T-helper 22 cell (primary cell): Measurements from ENCODE around the gene ROPN1L.
"Not testable (repeated sequence)": the region's sequence is repeated elsewhere in the genome, so short reads cannot be mapped to it uniquely, and the experiment has no call there.

ENCODE experiments used
- DNase-seq: peaks from one replicate; pipeline ENCODE4 v3.0.0-alpha.2; 2020; ENCODE audit warnings: low read depth

Gene ROPN1L

DNA sequence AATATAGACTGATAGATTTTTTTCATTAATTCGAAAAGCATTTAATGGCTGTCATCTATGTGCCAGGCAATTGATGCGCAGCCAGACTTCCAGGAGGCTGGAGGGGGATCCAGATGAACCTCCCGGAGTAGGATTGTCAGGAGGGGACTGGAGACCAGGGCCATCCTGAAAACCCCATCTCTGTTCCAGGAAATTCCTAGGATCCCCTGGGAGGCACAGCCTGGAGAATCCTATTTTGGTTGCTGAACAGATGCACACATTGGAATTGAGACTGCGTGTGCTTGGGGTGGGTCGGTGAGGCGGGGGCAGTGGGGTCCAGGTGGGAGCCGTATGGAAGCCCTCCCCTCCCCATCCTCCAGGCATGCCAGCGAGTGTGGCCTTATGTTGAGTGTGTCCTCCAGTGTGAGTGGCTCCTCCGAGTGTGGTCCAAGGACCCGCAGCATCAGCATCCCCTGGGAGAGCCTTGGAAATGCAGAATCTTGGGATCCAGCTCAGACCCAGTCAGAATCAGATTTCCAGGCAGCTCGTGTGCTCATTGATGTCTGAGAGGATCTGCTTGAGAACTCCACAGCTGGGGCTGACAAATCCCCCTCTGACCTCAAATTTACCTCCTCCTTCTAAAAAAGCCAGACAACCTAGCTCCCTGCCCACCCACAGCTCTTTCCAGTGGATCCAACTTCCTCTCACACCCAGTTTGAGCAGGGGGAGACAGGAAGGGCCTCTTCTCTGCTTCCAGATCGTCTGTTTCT is 38.7 kb downstream of the ROPN1L start:
- no peak for DNase-seq

DNA sequence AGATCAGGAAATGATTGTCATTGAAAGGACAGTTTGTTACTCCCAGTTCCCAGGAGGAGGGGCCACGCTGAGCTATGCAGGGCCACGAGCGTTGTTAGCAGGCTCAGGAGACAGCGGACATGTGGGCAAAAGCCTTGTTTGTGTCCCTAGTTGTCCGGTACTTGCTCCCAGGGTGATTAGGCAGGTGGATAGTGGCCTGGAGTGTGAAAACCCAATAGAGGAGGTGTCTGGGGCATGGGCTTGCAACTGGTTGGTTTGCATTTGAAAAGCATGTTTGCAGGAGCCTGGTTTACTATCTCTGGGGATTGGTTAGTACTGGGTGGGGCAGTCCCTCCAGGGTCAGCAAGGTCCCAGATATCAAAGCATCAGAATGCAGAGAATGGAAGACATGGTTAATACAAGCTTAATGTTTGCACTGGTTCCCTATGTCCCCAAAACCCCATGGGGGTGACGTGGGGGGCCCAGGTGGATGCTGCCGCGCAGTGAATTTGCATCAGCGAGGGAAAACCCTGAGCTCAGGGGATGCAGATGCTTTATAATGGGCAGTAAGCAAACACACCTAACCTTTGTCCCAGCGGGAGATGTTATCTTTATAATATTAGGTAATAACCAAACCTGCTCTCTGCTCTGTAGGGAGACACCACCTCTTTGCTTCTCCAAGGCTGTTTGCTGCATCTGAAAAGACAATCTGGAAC is 39.7 kb downstream of the ROPN1L start:
- no peak for DNase-seq

DNA sequence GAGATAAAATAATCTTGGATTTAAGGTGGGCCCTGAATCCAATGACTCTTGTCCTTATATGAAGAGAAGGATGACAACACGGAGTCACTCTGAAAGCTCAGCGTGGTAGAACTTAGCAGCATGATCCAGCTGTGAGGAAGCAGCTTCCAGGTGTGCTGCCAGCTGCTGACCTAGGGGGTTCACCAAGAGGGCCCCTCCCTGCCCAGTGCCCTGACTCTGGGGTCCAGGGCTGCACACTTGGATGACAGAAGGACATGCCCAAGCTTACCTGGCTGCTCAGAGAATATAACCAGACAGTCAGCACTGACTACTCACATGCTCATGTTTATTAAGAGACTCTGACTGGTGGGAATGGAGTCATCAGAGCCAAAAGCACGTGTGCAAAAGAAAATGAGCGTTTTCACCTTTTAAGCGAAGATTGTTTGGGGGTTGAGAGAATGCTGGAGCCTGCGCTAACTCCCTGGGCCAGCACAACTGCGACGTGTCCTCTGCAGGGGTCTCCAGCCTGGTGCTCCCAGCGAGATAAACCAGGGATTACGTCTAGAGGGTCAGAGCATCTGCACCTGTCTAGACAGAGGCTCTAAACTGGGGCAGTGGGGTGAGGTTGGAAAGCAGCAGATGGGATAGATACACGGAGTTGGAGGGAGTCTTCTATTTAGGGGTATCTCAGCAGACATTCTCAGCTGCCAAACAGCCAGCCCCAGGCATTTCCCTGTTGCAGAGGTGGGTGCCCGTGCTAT is 41.3 kb downstream of the ROPN1L start:
- DNase-seq, result no peak

DNA sequence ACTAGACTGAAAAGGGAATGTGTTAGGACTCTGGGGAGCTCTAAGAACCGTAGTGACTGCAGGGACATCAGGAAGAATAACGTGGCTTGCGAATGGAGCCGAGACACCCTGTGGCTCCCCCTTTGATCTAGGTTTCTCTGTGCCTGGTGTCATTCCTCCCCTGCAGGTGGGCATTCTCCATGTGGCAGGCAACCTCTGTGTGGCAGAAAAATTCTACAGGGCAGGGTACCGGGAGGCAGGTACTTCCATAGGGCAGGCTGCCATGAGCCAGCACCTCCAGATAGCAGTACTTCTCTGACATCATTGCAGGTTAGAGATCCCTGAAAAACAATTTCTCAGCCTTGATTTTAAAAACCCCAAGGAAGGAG is 43.1 kb downstream of the ROPN1L start:
- no peak for DNase-seq

DNA sequence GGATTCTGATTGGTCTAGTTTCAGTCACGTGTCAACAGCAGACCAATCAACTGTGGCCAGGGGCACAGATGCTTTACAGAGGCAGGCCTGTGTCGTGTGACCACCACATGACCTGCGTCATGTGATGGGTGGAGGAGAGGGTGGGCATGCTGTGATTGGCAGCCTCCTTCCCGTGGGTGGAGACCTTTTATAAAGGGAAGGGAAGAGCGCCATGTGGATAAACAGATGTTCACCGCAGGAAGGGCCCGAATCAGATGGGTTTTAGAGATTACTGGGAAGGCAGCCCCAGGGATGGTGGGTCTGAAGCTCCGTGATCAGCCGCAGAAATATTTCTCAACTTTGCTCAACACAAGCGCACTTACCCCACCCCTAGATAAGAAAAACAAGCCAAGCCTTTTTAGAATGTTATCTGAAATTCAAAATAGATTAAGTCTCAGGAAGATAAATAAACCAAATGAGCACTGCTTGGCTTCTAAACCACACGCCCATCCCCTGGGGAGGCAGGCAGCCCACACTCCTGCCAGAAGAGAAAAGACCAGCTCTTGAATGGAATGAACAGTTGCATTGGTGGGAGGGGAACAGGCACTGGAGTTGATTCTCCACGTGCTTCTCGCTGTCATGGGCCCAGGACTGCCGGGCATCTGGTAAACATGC is 43.6 kb downstream of the ROPN1L start:
- DNase-seq, result no peak

DNA sequence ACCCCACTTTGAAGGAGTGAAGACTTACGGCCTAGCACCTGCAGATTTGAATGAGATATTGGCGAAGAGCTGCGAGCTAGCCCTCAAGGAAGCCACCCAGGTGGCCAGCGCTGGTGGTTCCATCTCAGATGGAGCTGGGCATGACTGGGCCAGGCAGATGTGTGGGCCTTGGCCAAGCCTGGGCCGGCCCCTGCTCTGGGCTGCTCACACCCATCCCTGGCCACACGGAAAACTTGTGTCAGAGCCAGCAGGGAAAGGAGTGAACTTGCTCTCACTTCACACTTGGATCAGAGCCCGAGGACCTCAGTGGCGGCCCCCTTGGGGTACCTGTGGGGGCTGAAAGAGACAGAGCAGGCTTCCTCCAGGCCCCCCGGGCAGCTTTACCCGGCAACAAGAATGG is 44.2 kb downstream of the ROPN1L start:
- DNase-seq, result no peak

DNA sequence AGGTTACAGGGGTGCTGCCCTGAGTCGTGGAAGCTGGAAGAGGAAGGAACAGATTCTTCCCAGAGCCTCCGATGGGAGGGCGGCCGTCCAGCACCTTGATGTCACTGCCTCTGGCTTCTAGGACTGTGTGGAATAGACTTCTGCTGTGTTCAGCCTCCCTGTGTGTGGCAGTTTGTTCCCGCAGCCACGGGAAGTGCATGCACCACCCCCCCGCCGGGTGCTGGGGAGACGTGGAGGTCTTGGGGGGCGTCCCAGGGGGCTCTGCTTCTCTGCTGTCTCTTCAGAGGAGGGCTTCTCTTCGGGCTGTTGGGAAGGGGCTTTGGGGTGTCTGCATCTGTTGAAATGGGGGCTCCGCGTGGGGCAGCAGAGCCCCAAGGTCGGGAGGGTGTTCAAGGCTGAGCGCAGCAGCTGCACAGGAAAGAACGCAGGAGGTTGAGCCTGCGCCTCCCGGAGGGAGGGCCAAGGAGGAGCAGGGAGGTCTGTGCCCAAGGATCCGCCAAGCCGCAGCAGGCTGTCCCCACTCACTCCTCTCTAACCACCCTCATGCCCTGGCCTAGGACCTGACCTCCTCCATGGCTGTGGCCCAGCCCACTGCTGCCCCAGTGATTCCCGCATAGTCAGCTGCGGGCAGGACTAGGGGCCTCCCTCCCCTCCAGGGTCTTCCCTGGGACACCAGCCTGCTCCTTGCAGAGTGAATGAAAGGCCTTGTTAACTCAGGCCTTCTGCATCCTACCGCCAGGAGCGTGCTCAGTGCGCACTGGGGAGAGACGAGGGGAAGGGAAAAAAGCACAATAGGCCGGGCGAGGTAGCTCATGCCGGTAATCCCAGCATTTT is 45.0 kb downstream of the ROPN1L start:
- DNase-seq, result no peak

DNA sequence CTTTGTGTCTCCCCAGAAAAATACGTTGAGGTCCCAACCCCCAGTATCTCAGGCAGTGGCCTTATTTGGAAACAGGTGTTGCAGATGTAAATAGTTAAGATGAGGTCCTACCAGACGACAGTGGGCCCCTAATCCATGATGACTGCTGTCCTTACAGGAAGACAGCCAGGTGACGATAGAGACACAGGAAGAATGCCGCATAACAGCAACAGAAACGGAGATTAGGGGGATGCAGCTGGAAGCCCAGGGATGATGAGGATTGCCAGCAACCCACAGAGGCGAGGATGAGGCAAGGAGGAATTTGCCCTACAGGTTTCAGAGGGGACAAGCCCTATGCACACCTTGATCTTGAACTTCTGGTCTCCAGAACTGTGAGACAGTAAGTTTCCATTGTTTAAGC is 46.5 kb downstream of the ROPN1L start:
- no peak for DNase-seq

DNA sequence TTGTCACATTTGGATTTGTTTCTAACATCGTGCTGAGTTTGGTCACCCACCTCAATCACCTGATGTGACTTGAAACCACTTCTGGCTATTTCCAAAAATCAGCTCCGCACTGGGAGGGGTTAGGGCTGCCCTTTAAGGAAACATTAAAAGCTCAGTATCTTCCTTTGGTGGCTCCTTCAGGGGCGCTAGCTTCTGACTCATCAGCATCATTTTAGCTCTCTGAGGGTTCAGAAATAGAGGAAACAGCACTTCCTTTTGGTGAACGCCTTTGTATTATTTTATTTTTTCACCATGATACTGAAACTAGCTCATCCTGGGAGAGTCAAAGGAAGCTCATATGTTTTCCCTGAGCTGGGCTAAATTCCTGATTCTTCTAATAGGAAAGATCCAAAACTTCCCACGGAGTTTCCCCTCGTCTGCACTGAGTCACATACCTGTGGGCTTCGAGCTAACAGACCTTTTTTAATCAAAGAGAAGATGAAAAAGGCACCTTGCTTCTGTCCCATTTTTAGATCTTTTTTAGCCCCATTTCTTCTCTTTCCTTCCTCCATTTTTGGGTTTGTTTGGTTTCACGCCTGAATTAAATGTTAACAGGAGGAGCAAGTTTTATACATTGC is 48.2 kb downstream of the ROPN1L start:
- DNase-seq, result no peak

DNA sequence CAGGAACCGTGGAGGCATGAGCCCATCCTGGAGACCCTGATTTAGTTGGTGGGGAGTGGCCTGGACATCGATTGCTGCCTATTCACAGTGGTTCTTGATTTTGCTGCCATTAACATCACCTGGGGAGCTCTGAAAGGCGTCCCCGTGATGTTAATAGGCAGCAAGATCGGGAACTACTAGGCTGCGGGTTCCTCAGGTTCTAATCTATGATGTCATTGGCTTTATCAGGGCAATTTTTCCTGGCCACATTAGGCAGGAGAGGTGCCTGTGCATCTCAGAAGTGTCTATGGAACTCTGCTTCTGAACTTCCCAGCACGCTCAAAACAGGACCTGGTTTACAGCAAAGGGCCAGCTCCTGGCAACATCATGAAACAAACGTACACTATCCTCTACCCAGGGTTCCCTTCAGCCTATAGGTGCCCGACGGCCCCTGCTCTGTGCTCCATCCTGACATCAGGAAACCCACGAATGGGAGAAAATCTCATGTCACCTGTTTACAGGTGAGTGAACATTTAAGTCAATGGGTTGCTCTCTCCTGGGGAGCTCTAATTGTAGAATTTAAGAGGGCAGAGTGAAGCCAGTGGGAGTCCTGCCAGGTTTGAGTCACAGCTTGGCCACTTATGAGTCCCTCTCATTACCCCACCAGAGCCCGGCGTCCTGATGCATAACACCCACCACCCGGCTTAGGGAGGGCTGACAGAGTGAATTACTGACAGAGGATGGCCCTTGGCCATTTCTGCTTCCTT is 49.4 kb downstream of the ROPN1L start:
- no peak for DNase-seq

DNA sequence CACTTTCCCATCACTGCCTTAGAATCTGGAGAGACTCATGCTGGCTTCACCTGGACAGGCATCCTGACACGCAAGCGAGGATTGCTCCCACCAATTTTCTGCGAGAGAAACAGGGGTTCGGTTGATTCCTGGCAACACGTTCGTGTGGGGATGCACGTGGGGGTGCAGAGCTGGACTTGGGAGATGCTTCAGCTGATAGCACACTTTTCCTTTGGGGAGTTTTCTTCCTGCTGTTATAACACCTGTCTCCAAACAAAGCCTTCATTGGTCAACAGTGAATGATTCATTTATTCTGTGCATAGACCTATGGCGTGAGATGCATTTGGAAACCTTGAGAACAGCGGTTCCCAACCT is 50.0 kb downstream of the ROPN1L start:
- no peak for DNase-seq

DNA sequence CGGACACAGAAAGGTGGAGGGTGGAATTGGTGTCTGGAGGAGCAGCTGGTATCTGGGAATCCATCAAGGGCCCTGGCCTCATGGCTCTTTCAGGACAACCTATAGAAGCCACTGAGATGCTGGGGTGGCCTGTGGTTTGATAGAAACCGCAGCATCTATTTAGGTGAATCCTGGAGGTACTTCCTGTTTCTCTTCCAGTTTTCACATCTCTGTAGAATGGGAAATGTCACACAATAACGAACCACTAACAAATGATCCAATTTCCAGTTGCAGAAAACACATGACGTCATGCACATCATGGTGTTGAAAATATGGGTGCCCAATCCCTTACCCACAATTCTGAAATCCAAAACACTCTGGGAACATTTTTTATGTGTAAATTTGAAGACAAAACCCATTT is 52.2 kb downstream of the ROPN1L start:
- no peak for DNase-seq

DNA sequence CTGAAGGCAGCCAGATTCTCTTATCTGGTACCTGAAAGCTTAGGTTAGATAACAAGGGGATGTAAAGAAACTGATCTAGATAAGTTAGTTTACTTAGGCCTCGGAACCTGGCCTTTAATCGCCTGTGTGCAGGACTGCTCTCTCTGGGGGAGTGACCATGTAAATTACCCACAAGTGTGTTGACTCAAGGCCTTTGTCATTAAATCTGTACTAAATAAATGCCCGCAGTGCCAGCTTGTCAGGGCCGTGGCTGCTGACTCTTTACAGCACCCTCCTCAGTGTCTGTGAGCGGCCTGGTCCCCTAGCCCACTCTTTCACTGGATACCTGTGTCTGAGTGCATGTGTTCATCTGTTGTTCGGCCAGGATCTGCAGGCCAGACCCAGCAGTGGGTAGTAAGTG is 52.8 kb downstream of the ROPN1L start:
- DNase-seq, result not testable (repeated sequence)

DNA sequence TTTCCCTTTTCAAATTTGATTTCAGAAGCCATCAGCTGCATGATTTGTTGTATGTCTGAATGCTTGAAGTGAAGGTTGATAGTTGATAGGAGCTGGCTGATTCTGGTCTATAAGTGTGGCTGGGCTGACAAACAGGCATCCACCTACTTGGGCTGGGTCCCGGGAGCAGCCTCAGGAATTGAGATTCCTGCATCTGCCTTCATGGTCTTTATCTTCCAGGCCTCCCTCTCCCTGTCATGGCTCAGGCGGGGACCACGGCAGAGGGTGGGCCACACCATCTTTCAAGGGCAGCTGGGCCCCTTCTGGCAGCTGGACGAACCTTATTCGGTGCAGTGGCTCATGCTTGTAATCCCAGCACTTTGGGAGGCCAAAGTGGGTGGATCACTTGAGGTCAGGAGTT is 55.9 kb downstream of the ROPN1L start:
- DNase-seq, result no peak

DNA sequence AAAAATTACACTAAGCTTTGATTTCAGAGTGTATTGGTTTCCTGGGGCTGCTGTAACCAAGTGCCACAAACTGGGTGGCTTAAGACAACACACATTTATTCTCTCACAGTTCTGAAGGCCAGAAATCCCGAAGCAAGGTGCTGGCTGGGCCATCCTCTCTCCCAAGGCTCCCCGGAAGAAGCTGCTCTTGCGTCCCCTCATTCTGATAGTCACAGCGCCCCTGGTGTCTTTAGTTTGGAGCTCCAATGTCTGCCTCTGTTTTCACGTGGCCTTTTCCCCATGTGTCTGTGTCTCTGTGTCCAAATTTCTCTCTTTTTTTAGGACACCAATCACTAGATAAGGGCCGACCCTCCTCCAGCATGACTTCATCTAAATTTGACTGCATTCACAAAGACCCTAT is 56.7 kb downstream of the ROPN1L start:
- no peak for DNase-seq

DNA sequence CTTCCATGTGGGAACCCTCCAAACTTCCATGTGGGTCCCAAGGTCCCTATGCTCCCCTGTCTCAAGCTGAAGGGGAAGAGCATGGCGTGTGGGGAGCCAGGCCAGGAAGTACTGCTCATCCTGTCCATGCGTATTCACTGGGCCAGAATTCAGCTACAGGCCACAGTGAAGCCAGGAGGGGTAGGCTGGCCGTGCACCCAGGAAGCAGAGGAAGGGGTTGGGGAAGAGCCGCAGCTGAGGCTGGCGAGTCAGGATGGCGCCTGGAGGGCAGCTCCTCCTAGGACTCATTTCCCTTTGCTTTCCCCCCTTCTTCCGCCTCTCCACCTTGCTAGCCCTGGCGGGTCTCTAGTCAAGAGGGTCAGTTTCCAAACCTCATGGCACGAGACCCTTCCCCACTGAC is 57.4 kb downstream of the ROPN1L start:
- DNase-seq, result no peak

DNA sequence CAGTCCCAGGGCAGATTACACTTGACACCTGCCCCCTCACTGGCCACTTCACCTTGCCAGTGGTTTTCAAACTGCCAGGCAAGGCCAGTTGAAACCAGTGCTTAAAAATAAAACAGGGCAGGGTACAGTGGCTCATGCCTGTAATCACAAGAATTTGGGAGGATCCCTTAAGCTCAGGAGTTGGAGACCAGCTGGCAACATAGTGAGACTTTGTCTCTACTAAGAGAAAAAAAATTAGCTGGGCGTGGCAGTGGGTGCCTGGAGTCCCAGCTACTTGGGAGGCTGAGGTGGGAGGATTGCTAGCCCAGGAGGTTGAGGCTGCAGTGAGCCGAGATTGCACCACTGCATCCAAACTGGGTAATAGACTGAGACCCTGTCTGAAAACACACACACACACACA is 58.1 kb downstream of the ROPN1L start:
- no peak for DNase-seq

DNA sequence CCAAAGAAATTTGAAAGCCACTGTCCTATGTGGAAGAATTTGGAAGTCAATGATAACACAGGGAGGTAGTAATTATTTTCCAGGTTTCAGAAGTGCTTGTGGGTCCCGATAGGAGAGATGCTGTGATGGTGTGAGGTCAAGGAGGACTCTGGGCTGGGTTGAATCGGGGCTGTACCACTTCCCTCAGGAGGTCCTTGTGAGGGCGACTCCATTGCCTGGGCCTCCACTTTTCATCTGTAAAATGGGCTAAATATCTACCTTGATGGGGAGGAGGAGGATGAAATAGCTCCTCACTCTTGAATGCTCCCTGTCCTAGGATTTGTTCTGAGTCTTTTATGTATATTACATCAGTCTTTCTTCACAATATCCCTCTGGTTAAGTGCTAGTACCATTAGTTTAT is 59.0 kb downstream of the ROPN1L start:
- DNase-seq, result no peak

DNA sequence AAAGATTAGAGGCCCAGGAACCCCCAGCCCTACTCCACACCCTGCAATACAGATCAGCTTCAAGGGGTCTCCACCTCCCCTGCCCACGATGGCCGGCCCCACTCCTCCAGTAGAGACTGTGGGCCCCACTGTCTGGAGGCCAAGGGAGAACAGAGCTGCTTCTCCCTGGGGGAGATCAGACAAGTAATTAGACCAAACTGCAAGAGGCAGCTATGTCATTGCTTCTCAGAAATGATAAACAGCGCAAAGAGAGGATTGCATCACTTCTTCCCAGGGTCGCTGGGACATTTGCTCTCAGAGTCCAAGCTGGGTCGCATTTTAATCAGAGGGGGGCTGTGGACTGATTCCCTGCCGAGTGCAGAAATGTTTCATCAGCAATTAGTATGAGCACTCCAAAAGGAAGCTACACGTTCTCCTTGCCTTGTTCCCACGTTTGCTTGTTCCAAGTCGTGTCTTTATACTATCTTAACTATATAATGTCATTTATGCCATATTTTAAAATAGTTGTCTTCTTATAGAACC is 59.9 kb downstream of the ROPN1L start:
- DNase-seq, result no peak

DNA sequence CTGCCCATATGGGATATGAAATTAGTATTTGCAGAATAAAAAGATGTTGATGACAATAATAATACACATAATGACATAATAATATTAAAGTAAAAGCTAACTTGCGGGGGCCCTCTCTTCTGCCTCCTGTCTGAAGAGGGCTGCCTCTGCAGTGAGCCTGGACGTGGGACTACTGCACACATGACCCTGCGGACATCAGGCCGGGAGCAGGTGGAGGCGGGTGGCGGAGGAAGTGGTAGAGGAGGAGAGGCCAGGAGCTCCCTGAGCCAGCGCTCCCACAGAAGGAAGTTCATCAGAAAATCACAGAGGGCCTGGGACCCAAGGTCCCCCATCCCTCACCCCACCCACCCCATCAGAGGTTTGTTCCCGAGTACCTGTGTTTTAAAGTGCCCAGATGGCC is 60.5 kb downstream of the ROPN1L start:
- DNase-seq, result no peak

DNA sequence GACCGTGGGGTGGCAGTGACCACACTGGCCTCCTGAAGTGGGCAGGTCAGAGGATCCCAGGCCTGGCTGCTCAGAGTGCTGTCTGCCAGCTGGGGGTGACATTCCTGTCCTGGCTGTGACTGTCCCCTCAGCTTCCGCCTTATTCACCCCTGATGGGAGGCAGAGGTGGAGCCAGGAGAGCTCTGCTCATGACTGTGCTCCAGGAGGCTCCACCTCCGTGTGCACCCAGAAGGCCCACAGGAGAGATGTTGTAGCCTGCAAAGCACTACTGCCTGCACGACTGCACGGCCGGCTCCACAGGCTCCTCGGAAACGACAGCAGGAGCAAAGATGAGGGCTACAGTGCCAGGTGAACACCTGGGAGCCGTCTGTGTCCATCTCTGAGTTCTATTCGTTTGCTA is 60.9 kb downstream of the ROPN1L start:
- DNase-seq, result no peak
